Peyer's patch (tissue), 4 donors: ENCODE results near the gene PSMG2.

Experiments used
- CTCF ChIP-seq, 6 experiments: fragments of 450-650 bp in 4 of 6; fragments of 200-600 bp in 2 of 6; sonication (generic) in 1 of 6; IDR thresholded peaks; one replicate each; pipeline ENCODE4 v1.5.1; 2017 to 2019; ENCODE audit warnings: antibody characterized with exemption in 6 of 6, mild to moderate bottlenecking in 3 of 6, moderate library complexity in 1 of 6
- POLR2A ChIP-seq, 2 donors: fragments of 450-650 bp; IDR thresholded peaks; one replicate each; pipeline ENCODE4 v1.5.1; 2017; ENCODE audit warnings: antibody characterized with exemption in 2 of 2, mild to moderate bottlenecking in 2 of 2, moderate library complexity in 2 of 2

GRCh38 chr18:12751891-12752290 is 49.0 kb downstream of the PSMG2 start:
- no peak for TF ChIP-seq CTCF (IDR thresholded peaks at IDR 0.05)
- no peak for TF ChIP-seq POLR2A (IDR thresholded peaks at IDR 0.05)
